ENCODE results near the gene ACSS1.
A peak's percentile ranks its signal among the peaks of the same experiment; 100 is the strongest.

The ACSS1 gene

GRCh38 chr20:25039697-25040437 lies 18.1 kb downstream of the ACSS1 start:
- Histone ChIP-seq H3F3A (ENCODE audit: low read depth) (peaks cover 11% of the 10 kb centered on the region; the same call in 1 of the 2 replicates), H3K27me3 (ENCODE audit: insufficient read depth, low read length, poor library complexity, severe bottlenecking) (no peaks in the 10 kb centered on the region), H3K36me3 (ENCODE audit: insufficient read depth, low read length) (no peaks in the 10 kb centered on the region), H3K9ac (ENCODE audit: low read depth, low read length, poor library complexity, severe bottlenecking) (no peak overlapping the region), H3K4me1 (ENCODE audit: insufficient read depth, low read length, poor library complexity, severe bottlenecking) (peaks cover 67% of the 10 kb centered on the region), H3K9me2 (replicated peaks; ENCODE audit: low read depth, low read length) (no peaks in the 10 kb centered on the region), H3K79me2 (ENCODE audit: insufficient read depth, low read length) (peaks cover 53% of the 10 kb centered on the region), H3K4me2 (ENCODE audit: low read depth, low read length, poor library complexity, severe bottlenecking) (no peak overlapping the region), H3K4me3 (ENCODE audit: low read length, poor library complexity, severe bottlenecking) (no peak overlapping the region), H4K20me1 (ENCODE audit: insufficient read depth, low read length, poor library complexity, severe bottlenecking) (no peaks in the 10 kb centered on the region), H3K9me3 (ENCODE audit: insufficient read depth, low read depth, low read length) (no peaks in the 10 kb centered on the region), H2AFZ (ENCODE audit: low read length) (no peak overlapping the region)
- TF ChIP-seq CTCF (conservative IDR thresholded peaks at IDR 0.05; ENCODE audit: low read length) (no peak), EZH2phosphoT487 (IDR thresholded peaks at IDR 0.05; ENCODE audit: borderline replicate concordance) (no peak)

- no peaks in the 10 kb centered on the region for H4K20me1 ChIP-seq (ENCODE audit: insufficient read depth, low read length, poor library complexity, severe bottlenecking)
- H3K9me2 ChIP-seq (replicated peaks; ENCODE audit: low read depth, low read length), result no peaks in the 10 kb centered on the region
- no peak overlapping the region for H2AFZ ChIP-seq (ENCODE audit: low read length)
- peaks cover 56% of the 10 kb centered on the region for H3K79me2 ChIP-seq (ENCODE audit: insufficient read depth, low read length)
- H3F3A ChIP-seq (ENCODE audit: low read depth), result peaks cover 11% of the 10 kb centered on the region; the same call in 1 of the 2 replicates
- no peaks in the 10 kb centered on the region for H3K36me3 ChIP-seq (ENCODE audit: insufficient read depth, low read length)
- peak overlapping the region; percentile 62 for H3K9ac ChIP-seq (ENCODE audit: low read depth, low read length, poor library complexity, severe bottlenecking)
- no peak overlapping the region for H3K4me2 ChIP-seq (ENCODE audit: low read depth, low read length, poor library complexity, severe bottlenecking)
- TF ChIP-seq EZH2phosphoT487 (IDR thresholded peaks at IDR 0.05; ENCODE audit: borderline replicate concordance) (no peak), CTCF (conservative IDR thresholded peaks at IDR 0.05; ENCODE audit: low read length) (no peak)
- H3K9me3 ChIP-seq (ENCODE audit: insufficient read depth, low read depth, low read length), result no peaks in the 10 kb centered on the region
- peaks cover 70% of the 10 kb centered on the region for H3K4me1 ChIP-seq (ENCODE audit: insufficient read depth, low read length, poor library complexity, severe bottlenecking)
- no peak overlapping the region for H3K4me3 ChIP-seq (ENCODE audit: low read length, poor library complexity, severe bottlenecking)
- H3K27me3 ChIP-seq (ENCODE audit: insufficient read depth, low read length, poor library complexity, severe bottlenecking), result no peaks in the 10 kb centered on the region
These were observed 19.3 kb downstream of the ACSS1 start for GRCh38 chr20:25038591-25039015.

- Histone ChIP-seq H3F3A (ENCODE audit: low read depth) (peaks cover 11% of the 10 kb centered on the region; the same call in 1 of the 2 replicates), H3K27me3 (ENCODE audit: insufficient read depth, low read length, poor library complexity, severe bottlenecking) (no peaks in the 10 kb centered on the region), H3K9me2 (replicated peaks; ENCODE audit: low read depth, low read length) (no peaks in the 10 kb centered on the region), H3K9ac (ENCODE audit: low read depth, low read length, poor library complexity, severe bottlenecking) (peak overlapping the region; percentile 62), H3K36me3 (ENCODE audit: insufficient read depth, low read length) (no peaks in the 10 kb centered on the region), H4K20me1 (ENCODE audit: insufficient read depth, low read length, poor library complexity, severe bottlenecking) (no peaks in the 10 kb centered on the region), H2AFZ (ENCODE audit: low read length) (no peak overlapping the region), H3K4me2 (ENCODE audit: low read depth, low read length, poor library complexity, severe bottlenecking) (peak overlapping the region; percentile 72), H3K4me3 (ENCODE audit: low read length, poor library complexity, severe bottlenecking) (no peak overlapping the region), H3K9me3 (ENCODE audit: insufficient read depth, low read depth, low read length) (no peaks in the 10 kb centered on the region), H3K4me1 (ENCODE audit: insufficient read depth, low read length, poor library complexity, severe bottlenecking) (peaks cover 70% of the 10 kb centered on the region), H3K79me2 (ENCODE audit: insufficient read depth, low read length) (peaks cover 60% of the 10 kb centered on the region)
- TF ChIP-seq EZH2phosphoT487 (IDR thresholded peaks at IDR 0.05; ENCODE audit: borderline replicate concordance) (no peak), CTCF (conservative IDR thresholded peaks at IDR 0.05; ENCODE audit: low read length) (no peak)
These were observed 19.9 kb downstream of the ACSS1 start for GRCh38 chr20:25038103-25038410.

All from Loucy (cell line).